ENCODE measurements around the gene COPS9.

DNA sequence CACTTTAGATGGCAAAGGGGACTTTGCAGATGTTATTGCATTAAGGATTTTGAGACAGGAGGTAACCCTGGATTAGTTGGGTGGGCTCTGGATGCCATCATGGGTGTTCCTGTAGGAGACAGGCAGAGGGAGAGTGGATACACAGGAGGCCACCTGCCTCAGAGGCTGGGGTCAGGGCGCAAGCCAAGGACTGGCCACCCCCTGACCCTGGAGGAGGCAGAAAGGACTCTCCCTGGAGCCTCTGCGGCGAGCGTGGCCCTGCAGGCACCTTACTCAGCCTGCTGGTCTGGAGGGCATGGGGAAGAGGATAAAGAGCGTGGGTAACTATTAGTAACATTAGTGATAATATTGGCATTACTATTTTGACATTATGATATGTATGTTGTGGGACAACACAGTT is 25.9 kb upstream of the COPS9 start:
- TF ChIP-seq, protein P1, sequence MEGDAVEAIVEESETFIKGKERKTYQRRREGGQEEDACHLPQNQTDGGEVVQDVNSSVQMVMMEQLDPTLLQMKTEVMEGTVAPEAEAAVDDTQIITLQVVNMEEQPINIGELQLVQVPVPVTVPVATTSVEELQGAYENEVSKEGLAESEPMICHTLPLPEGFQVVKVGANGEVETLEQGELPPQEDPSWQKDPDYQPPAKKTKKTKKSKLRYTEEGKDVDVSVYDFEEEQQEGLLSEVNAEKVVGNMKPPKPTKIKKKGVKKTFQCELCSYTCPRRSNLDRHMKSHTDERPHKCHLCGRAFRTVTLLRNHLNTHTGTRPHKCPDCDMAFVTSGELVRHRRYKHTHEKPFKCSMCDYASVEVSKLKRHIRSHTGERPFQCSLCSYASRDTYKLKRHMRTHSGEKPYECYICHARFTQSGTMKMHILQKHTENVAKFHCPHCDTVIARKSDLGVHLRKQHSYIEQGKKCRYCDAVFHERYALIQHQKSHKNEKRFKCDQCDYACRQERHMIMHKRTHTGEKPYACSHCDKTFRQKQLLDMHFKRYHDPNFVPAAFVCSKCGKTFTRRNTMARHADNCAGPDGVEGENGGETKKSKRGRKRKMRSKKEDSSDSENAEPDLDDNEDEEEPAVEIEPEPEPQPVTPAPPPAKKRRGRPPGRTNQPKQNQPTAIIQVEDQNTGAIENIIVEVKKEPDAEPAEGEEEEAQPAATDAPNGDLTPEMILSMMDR (IDR thresholded peaks at IDR 0.05): no peak
- no peak for TF ChIP-seq POLR2AphosphoS5 (IDR thresholded peaks at IDR 0.05)
- TF ChIP-seq EP300 (IDR thresholded peaks at IDR 0.05): no peak
- no peak for TF ChIP-seq POLR2A (IDR thresholded peaks at IDR 0.05)
